Endothelial cell of umbilical vein (primary cell): Measurements from ENCODE around the gene ZNF384. TPM values are rescaled to one million over a fixed set of nuclear protein-coding genes. Genes with fewer than 3 reads are reported as not detected.

Source experiments
- BruUV-seq: library from RNA; stranded (reverse); fragments of 400-500 nt; replicated peaks from 2 replicates; lab custom pipeline; 2021; lab: Mats Ljungman, UMichigan
- CTCF ChIA-PET: fragments of 300-600, 350-600 bp; sonication (Branson Sonifier 250); formaldehyde crosslinking; loops from one replicate; lab custom pipeline; 2021; ENCODE audit warnings: antibody characterized with exemption, inconsistent platforms; lab: Charles Lee
- POLR2A ChIA-PET: fragments of 300-600, 350-600 bp; sonication (Branson Sonifier 250); formaldehyde crosslinking; loops from one replicate; lab custom pipeline; 2021; ENCODE audit warnings: antibody characterized with exemption, inconsistent platforms; lab: Charles Lee
- DNase-seq: peaks from one replicate; pipeline ENCODE4 v3.0.0-alpha.2; 2011; ENCODE audit warnings: low read depth, low spot score
- FAIRE-seq: peaks from 2 replicates; lab custom pipeline; 2011; peaks lifted over from hg19 to GRCh38; lab: Jason Lieb, UNC
- H2AFZ ChIP-seq: 2 replicates; pipeline ENCODE4 v1.6.0; 2012; ENCODE audit warnings: low read depth, low read length, control low read depth, inconsistent platforms
- H3K27ac ChIP-seq: 2 replicates; pipeline ENCODE4 v1.5.1; 2011; ENCODE audit warnings: low read depth, mild to moderate bottlenecking, control low read depth, low read length, moderate library complexity; ENCODE audit not compliant: insufficient read depth
- H3K27me3 ChIP-seq, 2 experiments: 2 replicates each; pipeline versions ENCODE4 v1.6.0 to v1.6.1; 2011; ENCODE audit warnings: low read length in 2 of 2, mixed read lengths in 1 of 2; ENCODE audit not compliant: control insufficient read depth in 2 of 2, insufficient read depth in 2 of 2
- H3K36me3 ChIP-seq, 2 experiments: 2 replicates in 1 of 2; 3 replicates in 1 of 2; pipeline ENCODE4 v1.5.1; 2011; ENCODE audit warnings: low read length in 2 of 2, mild to moderate bottlenecking in 1 of 2, moderate library complexity in 1 of 2; ENCODE audit not compliant: control insufficient read depth in 2 of 2, insufficient read depth in 2 of 2; ENCODE audit errors: extremely low read depth in 1 of 2
- H3K4me1 ChIP-seq: 3 replicates; pipeline ENCODE4 v1.5.1; 2011; ENCODE audit warnings: mild to moderate bottlenecking, low read length; ENCODE audit not compliant: control insufficient read depth, insufficient read depth; ENCODE audit errors: extremely low read depth
- H3K4me2 ChIP-seq: 2 replicates; pipeline ENCODE4 v1.6.1; 2011; ENCODE audit warnings: low read length, control low read depth, mixed read lengths; ENCODE audit not compliant: insufficient read depth
- H3K4me3 ChIP-seq, 3 experiments: fragments of 200-600 bp in 1 of 3; sonication (generic), shearing (Covaris generic) in 1 of 3; replicated peaks in 1 of 3; 2 replicates each; pipeline ENCODE4 v1.5.1; 2011 to 2016; ENCODE audit warnings: control low read depth in 3 of 3, low read length in 3 of 3, mild to moderate bottlenecking in 2 of 3, inconsistent platforms in 1 of 3, low read depth in 1 of 3, moderate library complexity in 1 of 3; ENCODE audit not compliant: insufficient read depth in 1 of 3
- H3K79me2 ChIP-seq: 2 replicates; pipeline ENCODE4 v1.6.0; 2012; ENCODE audit warnings: low read length, inconsistent platforms; ENCODE audit not compliant: control insufficient read depth, insufficient read depth
- H3K9ac ChIP-seq: replicated peaks from 2 replicates; pipeline ENCODE3; 2011; ENCODE audit warnings: low read length, control low read depth; ENCODE audit not compliant: insufficient read depth; ENCODE audit errors: extremely low read depth
- H3K9me1 ChIP-seq: replicated peaks from 3 replicates; pipeline ENCODE4 v1.6.0; 2011; ENCODE audit warnings: mild to moderate bottlenecking, low read length; ENCODE audit not compliant: control insufficient read depth, insufficient read depth; ENCODE audit errors: extremely low read depth
- H3K9me3 ChIP-seq: replicated peaks from 2 replicates; pipeline ENCODE4 v1.5.1; 2012; ENCODE audit warnings: low read length, inconsistent platforms; ENCODE audit not compliant: control insufficient read depth, insufficient read depth
- H4K20me1 ChIP-seq: replicated peaks from 2 replicates; pipeline ENCODE3; 2011; ENCODE audit warnings: mild to moderate bottlenecking, low read length; ENCODE audit not compliant: control insufficient read depth, insufficient read depth; ENCODE audit errors: extremely low read depth
- EZH2 ChIP-seq: IDR thresholded peaks from 2 replicates; pipeline ENCODE4 v1.6.1; 2012; ENCODE audit warnings: borderline replicate concordance, low read depth, mild to moderate bottlenecking, moderate library complexity, low read length, inconsistent platforms; ENCODE audit not compliant: severe bottlenecking
- FOS ChIP-seq: IDR thresholded peaks from 2 replicates; pipeline ENCODE4 v1.6.1; 2011; ENCODE audit warnings: mild to moderate bottlenecking, low read length, moderate library complexity, borderline replicate concordance; ENCODE audit not compliant: insufficient read depth
- GATA2 ChIP-seq: IDR thresholded peaks from 2 replicates; pipeline ENCODE4 v1.7.0; 2011; ENCODE audit warnings: low read depth, mild to moderate bottlenecking, moderate library complexity, mixed read lengths, low read length; ENCODE audit not compliant: insufficient read length, insufficient read depth
- JUN ChIP-seq: IDR thresholded peaks from 2 replicates; pipeline ENCODE4 v1.6.1; 2011; ENCODE audit warnings: borderline replicate concordance, low read depth; ENCODE audit not compliant: insufficient read length, insufficient read depth
- MYC ChIP-seq: IDR thresholded peaks from one replicate; pipeline ENCODE4 v1.6.1; 2011; ENCODE audit warnings: mild to moderate bottlenecking, low read depth, low read length
- POLR2A ChIP-seq: IDR thresholded peaks from 2 replicates; pipeline ENCODE4 v1.6.1; 2012; ENCODE audit warnings: low read depth, mild to moderate bottlenecking, control low read depth, low read length
- POLR2AphosphoS5 ChIP-seq: IDR thresholded peaks from 2 replicates; pipeline ENCODE4 v1.6.1; 2012; ENCODE audit warnings: low read depth, mild to moderate bottlenecking, control low read depth, low read length, moderate library complexity; ENCODE audit not compliant: insufficient read depth
- dilution Hi-C: fragments of 300-500 bp; cut with MboI; formaldehyde crosslinking; loops from one replicate; pipeline ENCODE4 v1.15.0; 2019; ENCODE audit warnings: low sequenced_read_pairs; ENCODE audit not compliant: extremely low pct_ligation_motif_present
- intact Hi-C: fragments of 100-400 bp; cut with micrococcal nuclease; formaldehyde crosslinking; loops from one replicate; pipeline ENCODE4 v1.10.0; 2022
- polyA plus RNA-seq, 4 experiments: library from polyadenylated mRNA; depleted of rRNA in 3 of 4; stranded (reverse) in 3 of 4; unstranded in 1 of 4; fragments of >200 nt; gene quantifications; 2 replicates each; pipeline versions ENCODE4 v1.2.1 to v1.2.3, GENCODE V29; 2011 to 2012; ENCODE audit warnings: missing spikeins in 1 of 4
- total RNA-seq: library from RNA; stranded (reverse); gene quantifications from 2 replicates; pipeline ENCODE4 v1.2.3, GENCODE V29; 2021
- TF ChIP-seq, protein P1 (sequence below), 2 donors: IDR thresholded peaks; 1 replicate in 1 of 2; 2 replicates in 1 of 2; pipeline ENCODE4 v1.5.1; 2011; ENCODE audit warnings: low read length in 2 of 2, mild to moderate bottlenecking in 2 of 2, moderate library complexity in 2 of 2, control low read depth in 1 of 2, inconsistent platforms in 1 of 2, low read depth in 1 of 2; ENCODE audit not compliant: insufficient read depth in 1 of 2; ENCODE audit errors: extremely low read depth in 1 of 2
- TF ChIP-seq, protein P2 (sequence below): IDR thresholded peaks from 2 replicates; pipeline ENCODE4 v1.6.1; 2011; ENCODE audit not compliant: insufficient read depth, insufficient read length

The ZNF384 gene
- total and polyA plus RNA-seq, 2 donors (not counting 3 experiments of a cell fraction or from before 2014, with no cell fraction given): 52.8 to 58.3 TPM

- TF ChIP-seq, protein P1, sequence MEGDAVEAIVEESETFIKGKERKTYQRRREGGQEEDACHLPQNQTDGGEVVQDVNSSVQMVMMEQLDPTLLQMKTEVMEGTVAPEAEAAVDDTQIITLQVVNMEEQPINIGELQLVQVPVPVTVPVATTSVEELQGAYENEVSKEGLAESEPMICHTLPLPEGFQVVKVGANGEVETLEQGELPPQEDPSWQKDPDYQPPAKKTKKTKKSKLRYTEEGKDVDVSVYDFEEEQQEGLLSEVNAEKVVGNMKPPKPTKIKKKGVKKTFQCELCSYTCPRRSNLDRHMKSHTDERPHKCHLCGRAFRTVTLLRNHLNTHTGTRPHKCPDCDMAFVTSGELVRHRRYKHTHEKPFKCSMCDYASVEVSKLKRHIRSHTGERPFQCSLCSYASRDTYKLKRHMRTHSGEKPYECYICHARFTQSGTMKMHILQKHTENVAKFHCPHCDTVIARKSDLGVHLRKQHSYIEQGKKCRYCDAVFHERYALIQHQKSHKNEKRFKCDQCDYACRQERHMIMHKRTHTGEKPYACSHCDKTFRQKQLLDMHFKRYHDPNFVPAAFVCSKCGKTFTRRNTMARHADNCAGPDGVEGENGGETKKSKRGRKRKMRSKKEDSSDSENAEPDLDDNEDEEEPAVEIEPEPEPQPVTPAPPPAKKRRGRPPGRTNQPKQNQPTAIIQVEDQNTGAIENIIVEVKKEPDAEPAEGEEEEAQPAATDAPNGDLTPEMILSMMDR (IDR thresholded peaks at IDR 0.05; ENCODE audit: extremely low read depth in 1 of 2, insufficient read depth in 1 of 2, low read depth in 1 of 2, low read length in 2 of 2): no peak
- TF ChIP-seq FOS (no peak), JUN (no peak), GATA2 (no peak), MYC (no peak), EZH2 (no peak), POLR2AphosphoS5 (no peak), POLR2A (no peak)
- TF ChIP-seq, protein P2, sequence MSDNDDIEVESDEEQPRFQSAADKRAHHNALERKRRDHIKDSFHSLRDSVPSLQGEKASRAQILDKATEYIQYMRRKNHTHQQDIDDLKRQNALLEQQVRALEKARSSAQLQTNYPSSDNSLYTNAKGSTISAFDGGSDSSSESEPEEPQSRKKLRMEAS: no peak
- Histone ChIP-seq H3K79me2 (no peaks in the 10 kb centered on the region), H3K27ac (no peak overlapping the region), H3K27me3 (peaks cover 33 to 47% of the 10 kb centered on the region in 2 experiments), H3K4me3 (no peak overlapping the region), H3K9ac (no peak overlapping the region), H3K4me1 (peaks cover 4% of the 10 kb centered on the region), H3K36me3 (no peaks in the 10 kb centered on the region), H2AFZ (no peak overlapping the region), H3K4me2 (peak overlapping the region; percentile 40), H4K20me1 (no peaks in the 10 kb centered on the region), H3K9me3 (no peaks in the 10 kb centered on the region), H3K9me1 (no peaks in the 10 kb centered on the region)
- POLR2A ChIA-PET: no interaction called here
- intact Hi-C loops (no loop called here), dilution Hi-C loops (no loop called here)
- BruUV-seq: no TSS peak
- FAIRE-seq: no peak
- DNase-seq: no peak
- CTCF ChIA-PET: no interaction called here
Measured at GRCh38 chr12:6701078-6701768, 12.0 kb upstream of the ZNF384 start.
